SIG-M5 treated with dmso at 0.1 percent for 504 hours (cell line): ENCODE measurements around the gene GPR108.

Experiments
- DNase-seq: peaks from one replicate; lab custom pipeline; 2025; ENCODE audit not compliant: unreplicated experiment; lab: John Stamatoyannopoulos, UW

The GPR108 gene

DNA sequence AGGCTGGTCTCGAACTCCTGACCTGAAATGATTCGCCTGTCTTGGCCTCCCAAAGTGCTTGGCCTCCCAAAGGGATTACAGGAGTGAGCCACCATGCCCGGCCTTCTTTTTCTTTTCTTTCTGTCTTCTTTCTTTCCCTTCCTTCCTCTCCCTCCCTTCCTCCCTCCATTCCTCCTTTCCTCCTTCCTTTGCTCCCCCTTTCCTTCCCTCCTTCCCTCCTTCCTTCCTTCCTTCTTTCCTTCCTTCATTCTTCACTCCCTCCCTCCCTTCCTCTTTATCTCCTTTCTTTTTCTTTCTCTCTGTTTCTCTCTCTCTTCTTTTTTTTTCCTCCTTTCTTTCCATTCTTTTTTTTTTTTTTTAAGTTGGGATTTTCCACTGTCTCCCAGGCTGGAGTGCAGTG lies 29.0 kb downstream of the GPR108 start:
- no peak for DNase-seq

DNA sequence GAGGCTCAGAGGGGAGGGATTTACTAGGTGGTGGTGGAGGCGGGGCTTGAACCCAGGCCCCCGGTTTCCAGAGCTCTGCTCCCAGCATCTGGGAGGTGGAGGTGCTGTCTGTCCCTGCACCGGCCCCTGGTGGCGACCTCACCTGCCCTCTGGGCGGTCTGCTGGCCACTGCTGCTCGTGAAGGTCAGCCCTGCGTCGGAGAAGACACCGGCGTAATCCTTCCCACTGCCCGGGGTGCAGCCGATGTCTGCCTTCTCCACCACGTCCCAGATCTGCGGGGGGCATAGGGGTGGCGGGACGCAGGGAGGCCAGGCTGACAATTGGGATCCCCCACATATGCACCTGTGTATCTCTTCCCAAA lies 29.7 kb downstream of the GPR108 start:
- DNase-seq, result no peak

DNA sequence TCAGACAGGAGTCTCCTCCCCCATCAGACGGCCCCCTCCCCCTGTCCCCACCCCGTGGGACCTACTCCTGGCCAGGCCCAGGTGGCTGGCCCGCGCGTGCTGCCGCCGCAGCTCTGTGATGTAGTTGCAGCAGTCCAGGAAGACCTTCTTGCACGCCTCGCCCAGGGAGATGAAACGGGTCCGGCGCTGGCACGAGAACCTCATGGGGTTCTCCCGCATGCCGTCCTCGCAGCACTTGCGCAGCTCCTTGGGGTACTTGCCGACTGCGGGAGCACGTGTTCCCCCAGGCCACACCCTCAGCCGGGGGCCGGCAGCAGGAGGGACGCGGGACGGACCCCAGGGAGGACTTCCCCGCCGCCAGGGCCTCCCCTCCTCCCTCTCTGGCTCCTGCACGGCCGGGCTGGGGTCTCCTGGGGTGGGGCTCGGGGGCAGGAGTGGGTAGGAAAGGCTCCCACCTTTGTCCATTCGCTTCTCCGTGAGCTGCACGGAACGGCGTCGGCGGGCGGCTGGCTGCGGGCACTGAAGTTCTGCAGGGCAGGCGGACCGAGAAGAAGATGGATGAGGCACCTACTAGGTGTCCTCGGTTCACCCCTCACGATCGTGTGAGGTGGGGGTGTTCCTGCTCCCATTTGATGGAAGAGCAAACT lies 30.2 kb downstream of the GPR108 start:
- DNase-seq, result no peak

DNA sequence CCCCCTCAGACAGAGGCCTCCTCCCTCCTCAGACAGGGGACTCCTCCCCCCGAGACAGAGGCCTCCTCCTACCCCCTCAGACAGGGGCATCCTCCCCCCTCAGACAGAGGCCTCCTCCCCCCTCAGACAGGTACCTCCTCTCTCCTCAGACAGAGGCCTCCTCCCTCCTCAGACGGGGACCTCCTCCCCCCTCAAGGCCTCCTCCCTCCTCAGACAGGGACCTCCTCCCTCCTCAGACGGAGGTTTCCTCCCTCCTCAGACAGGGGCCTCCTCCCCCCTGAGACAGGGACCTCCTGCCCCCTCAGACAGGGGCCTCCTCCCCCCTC lies 30.8 kb downstream of the GPR108 start:
- no peak for DNase-seq

DNA sequence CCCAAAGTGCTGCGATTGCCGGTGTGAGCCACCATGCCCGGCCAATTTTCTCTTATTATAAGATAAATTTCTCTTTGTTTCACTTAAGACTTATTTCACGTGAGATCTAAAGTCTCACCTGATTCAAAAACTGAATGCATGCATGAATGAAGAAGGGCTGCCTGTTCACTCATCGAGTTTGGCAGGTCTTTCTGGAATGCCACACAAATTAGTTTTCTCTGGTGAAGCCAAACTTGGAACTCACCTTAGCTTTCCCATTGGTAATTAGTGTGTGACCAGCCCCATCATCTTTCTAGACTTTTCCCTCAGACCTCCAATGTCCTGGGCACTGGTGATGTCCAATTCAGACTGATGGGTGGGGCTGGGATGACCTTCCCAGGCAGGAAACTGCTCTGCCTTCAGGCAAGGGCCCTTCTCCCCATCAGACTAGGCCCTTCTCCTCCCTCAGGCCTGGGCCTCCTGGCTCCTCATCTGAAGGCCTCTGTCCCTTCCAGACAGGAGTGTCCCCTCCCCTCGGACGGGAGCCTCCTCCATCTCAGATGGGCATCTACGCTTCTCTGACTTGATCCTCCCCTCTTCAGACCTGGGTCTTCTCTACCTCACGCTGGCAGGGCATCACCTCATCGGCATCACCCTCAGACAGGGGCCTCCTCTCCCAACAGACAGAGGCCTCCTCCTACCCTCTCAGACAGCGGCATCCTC lies 31.3 kb downstream of the GPR108 start:
- DNase-seq, result no peak

DNA sequence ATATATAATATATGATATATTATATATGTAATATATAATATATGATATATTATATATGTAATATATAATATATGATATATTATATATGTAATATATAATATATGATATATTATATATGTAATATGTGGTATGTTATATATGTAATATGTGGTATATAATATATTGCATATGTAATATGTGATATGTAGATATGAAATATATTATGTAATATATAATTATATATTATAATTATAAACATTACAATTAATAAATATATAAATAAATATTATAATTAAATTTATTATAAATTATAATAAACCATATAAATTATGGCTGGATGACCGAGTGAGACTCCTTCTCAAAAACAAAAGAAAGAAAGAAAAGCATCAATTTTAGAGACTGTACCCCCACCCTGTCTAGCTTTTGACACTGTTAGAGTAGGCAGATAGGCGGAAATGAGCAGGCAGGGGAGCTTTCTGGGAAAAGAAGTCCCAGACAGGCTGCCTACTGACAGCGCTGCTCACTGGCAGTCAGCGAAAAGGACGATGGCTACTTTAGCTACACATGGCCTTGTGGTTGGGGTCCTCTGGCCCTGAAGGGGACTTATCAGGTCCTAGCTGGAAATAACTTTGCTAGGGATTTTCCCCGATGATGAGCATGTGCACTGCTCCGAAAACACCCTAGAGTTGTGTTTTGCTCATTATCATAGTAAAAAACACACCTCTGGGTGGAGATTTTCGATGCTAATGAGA lies 36.6 kb downstream of the GPR108 start:
- no peak for DNase-seq

DNA sequence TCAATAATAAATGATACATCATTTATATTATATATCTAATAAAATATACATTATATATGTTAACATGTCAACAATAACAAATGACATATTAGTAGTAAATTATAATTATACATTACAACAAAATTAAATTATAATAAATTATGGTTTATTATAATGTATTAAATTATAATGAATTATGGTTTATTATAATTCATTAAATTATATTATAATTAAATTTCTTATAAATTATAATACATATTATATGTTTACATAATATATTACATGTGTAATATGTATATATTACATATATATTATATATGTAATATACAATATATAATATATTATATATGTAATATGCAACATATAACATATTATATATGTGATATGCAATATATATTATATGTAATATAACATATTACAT lies 37.4 kb downstream of the GPR108 start:
- no peak for DNase-seq

DNA sequence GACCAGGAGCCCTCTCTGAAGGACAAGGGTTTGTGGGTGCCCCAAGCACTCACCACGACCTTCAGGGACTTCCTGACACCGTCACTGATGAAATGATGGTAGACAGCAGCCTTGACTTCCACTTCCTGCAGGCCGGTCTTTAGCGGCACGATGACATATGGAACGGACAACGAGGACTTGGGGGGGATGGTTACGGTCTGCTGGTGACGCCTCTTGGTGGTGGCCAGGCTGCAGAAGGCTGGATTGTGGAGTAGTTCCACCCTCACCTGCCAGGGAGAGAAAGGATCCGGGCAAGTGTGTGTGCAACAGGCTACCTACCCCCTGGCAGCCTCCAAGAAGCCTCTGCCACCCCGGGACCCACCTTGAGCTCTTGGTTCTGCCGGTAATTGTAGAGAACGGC lies 40.1 kb downstream of the GPR108 start:
- no peak for DNase-seq

DNA sequence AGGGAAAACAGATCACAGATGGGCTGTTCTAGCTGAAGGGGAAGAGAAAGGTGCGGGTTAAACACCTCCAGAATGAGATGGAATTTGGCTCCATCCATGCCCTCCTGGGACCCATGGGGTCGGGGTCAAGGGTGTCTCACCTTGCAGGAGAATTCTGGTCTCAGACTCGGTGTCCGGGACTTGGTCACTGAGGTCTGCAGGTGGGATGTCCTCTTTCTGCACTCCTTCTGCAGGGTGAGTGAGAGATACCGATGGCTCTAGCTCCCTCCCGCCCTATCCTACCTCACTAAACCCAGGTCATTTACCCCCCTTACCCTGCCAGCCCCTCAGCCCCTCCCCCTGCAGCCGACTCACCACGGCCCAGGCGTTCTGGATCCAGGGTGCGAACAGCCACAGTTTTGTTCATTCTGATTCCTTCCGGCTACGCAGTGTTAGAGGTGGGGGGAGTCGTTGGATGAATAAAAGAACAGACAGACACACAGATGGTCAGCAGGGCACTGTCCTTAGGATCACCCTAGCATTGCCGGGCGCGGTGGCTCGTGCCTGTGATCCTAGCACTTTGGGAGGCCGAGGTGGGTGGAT lies 41.0 kb downstream of the GPR108 start:
- no peak for DNase-seq

DNA sequence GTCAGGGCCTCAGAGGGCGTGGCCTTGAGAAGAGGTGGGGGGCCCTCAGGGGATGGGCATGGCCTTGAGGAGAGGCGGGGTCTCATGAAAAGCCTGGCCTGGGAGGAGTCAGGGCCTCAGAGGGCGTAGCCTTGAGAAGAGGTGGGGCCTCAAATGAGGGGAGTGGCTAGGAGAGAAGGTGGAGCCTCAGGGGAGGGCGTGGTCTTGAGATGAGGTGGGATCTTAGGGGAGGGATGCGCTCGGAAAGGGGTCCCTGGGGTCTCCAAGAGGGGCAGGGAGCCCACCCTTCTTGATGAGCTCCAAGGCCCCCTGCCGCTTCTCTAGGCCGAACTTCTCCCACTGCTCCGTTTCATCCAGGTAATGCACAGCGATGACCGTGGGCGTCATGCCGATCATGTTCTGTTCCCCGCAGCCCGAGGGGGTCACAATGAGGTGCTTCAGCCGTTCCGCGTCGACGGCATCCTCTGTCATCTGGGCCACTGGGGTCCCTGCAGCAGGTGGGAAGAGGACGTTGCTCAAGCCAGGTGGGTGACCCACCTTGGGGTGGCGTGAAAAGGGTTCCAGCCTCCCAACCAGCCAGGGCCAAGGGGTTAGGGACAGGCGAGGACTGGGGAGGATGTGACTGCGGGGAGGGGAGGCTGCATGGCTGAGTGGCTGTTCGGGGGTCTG lies 43.1 kb downstream of the GPR108 start:
- DNase-seq, result no peak

DNA sequence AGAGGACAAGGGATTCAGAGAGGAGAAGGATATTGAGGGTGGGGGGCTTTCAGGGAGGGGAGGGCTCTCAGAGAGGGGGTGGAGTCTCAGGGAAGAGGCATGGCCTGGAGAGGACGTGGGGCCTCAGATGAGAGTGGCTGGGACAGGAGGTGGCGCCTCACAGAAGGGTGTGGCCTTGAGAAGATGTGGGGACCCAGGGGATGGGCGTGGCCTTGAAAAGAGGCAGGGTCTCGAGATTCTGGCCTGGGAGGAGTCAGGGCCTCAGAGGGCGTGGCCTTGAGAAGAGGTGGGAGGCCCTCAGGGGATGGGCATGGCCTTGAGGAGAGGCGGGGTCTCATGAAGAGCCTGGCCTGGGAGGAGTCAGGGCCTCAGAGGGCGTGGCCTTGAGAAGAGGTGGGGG lies 43.7 kb downstream of the GPR108 start:
- no peak for DNase-seq

DNA sequence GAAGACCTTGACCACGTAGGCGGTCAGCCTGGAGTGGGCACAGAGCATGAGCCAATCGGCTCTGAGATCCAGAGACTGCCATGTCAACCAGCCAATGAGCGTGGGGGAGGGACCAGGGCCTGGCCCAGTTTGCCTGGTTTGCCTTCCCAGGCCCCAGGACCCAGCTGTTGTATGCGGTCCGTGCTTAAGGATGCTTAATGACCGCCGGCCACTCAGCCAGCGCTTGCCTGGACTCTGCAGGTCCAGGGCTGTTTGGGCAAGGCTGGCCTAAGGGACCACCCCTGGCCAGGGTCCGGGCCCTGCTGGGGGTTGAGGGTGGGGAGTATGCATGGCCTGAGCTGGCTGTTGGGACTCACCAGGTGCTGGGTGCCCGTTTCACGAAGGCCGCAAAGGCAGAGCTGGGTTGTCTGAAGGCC lies 44.3 kb downstream of the GPR108 start:
- DNase-seq, result no peak

DNA sequence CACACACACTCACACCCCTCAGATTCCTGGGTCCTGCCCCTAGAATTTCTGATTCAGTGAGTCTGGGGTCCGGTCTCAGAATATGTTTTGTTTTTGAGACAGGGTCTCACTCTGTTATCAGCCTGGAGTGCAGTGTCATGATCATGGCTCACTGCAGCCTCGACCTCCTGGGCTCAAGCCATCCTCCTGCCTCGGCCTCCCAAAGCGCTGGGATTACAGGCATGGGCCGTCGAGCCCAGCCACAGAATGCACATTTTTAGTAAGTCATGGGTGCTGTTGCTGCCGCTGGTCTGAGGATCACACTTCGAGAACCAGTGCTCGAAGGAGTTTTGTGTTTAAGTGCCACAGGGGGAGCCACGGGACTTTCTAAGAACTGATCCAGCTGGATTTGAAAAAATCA lies 45.4 kb downstream of the GPR108 start:
- no peak for DNase-seq

DNA sequence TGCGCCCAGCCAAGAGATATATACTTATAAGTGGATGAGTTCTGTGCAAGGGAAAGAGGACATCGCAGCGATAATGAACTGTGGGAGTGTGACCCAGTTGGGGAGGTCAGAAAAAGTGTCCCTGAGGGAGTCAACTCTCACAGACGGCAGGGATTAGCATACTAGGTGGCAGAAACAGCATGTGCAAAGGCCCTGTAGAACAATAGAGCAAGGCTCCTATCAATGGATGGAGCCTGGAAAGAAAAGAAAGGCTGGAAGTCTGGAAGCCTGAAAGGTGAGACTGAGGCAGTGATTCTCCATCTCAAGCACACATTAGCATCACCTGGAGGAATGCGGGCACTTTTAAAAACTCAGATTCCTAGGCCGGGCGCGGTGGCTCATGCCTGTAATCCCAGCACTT lies 46.0 kb downstream of the GPR108 start:
- no peak for DNase-seq

DNA sequence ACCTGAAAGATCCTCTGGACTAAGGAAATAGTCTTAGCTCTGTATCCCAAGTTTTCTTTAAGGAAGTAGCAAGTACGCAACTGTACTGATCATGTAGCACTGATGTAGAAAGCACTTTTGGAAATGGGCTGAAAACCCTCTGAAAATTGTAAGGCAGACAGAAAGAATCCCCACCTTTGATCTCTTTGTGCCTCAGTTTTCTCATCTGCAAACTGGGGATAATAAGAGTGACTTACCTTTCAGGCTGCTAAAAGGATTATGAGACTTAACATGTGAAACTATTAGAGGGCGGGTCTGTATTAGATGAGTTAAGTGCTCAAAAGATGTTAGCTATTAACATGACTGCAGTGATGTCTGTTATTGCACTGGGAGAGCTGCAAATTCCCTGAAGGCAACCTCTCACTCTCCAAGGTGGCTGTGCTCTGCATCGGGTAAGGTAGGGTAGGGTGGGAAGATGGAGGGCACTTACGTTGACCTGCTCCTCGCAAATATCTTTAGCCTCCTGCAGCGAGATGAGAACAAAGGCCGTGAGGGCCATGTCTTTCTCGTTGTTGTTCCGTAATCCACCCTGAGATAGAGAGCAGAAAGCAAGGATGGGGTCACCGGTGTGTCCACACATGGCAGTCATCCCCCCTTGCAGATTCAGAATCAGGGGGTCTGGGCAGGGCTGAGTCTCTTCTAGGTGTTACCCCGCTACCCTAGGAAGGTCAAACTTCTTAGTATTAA lies 47.1 kb downstream of the GPR108 start:
- DNase-seq, result no peak

DNA sequence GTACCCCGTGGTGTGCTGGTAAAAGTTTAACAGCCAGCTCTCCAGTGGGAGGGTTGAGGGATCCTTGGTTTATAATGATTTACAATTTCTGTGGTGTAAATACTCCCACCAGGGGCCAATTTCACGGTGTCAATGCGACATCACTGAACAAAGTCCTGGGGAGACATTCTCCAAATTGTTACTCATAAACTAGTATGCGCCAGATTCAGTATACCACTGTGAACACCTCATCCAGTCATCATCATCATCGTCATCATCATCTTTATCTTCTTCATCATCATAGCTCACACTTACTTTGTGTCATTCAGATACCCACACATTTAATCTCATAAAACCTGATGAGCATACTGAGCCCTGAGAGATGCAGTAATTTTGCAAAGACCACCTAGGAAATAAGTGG lies 50.3 kb downstream of the GPR108 start:
- no peak for DNase-seq

DNA sequence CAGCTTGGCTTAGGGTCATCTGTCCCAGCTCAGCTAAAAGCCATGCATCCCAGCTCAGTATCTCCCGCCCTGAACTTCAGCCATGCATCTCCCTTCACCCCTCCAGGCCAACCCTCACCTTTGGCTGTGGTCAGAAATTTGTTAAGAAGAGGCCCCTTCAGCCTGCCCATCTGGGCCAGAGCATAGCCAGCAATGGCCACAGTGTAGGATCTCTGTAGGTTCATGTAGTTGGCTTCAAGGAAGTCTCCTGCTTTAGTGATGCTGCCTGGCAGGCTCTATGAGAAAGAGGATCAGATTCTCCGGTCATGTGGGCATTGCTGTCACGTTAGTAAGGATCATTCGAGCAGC lies 50.8 kb downstream of the GPR108 start:
- no peak for DNase-seq

DNA sequence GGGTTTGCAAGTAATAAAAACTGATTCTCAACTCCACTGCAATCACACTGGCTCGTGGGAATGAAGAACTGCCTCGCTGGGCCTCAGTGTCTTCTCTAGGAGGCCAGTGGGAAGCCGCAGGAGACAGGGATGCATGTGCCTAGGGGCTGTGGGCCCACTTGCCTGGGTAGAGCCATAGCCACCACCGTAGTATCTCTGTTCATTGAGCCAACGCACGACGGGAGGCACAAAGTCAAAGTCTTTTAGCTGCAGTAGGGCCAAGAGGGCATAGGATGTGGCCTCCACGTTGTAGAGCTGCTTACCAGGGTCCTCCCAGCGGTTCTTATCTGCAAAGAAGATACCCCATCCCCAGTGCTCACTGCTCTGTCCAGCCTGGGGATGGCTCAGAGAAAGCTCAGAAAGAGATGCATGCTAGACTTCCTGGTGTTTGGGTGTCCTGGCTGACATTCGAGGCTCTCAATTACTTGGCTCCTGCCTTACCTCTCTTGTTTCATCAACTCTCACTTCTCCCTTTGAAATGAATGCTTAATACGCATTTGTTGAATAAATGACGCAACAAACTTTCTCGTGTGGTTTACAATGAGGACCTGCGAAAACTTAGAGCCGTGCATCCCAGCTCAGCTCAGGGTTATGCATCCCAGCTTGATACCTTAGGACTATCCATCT lies 51.3 kb downstream of the GPR108 start:
- DNase-seq, result peak; percentile 48

DNA sequence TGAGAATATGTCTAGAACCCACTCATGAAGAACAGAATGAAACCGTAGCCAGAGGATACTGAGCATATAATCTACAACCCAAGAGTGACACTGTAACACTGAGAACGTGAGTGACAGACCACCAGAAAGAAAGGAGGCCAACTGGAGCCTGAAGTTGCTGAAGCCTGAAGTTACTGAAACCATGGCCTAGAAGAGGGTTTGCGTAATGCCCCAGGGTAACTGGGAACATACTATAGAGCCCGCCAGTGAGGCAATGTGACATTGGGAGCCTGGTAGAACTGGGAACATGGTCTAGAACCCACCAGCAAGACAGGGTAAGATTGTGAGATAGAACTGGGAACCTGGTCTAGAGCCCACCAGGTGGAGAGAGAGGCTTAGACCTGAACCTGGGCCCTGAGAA lies 51.9 kb downstream of the GPR108 start:
- DNase-seq, result no peak

DNA sequence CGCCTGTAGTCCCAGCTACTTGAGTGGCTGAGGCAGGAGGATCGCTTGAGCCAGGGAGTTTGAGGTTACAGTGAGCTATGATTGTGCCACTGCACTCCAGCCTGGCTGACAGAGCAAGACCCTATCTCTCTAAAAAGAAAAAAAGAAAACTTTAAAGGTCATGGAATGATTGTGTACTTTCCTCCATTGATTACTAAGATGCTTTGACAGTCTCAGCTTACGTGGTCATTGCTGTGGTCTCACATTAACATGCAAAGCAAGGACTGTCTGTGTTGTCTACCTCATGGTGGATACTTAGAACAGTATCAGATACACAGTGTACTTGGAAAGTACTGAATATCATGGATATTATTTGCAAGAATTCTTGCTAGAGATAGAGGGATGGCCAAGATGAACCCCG lies 53.4 kb downstream of the GPR108 start:
- no peak for DNase-seq
